HG03558 (cell line): ENCODE results near the gene TOE1.
"Not testable (repeated sequence)": the region's sequence is repeated elsewhere in the genome, so short reads cannot be mapped to it uniquely, and the experiment has no call there.

Experiments used
- ATAC-seq: cut with Tn5 transposase; IDR thresholded peaks from one replicate; pipeline ENCODE4 v1.9.1; 2021; ENCODE audit warnings: moderate number of reproducible peaks; ENCODE audit not compliant: unreplicated experiment; ENCODE audit errors: extremely low read depth

Gene TOE1

DNA sequence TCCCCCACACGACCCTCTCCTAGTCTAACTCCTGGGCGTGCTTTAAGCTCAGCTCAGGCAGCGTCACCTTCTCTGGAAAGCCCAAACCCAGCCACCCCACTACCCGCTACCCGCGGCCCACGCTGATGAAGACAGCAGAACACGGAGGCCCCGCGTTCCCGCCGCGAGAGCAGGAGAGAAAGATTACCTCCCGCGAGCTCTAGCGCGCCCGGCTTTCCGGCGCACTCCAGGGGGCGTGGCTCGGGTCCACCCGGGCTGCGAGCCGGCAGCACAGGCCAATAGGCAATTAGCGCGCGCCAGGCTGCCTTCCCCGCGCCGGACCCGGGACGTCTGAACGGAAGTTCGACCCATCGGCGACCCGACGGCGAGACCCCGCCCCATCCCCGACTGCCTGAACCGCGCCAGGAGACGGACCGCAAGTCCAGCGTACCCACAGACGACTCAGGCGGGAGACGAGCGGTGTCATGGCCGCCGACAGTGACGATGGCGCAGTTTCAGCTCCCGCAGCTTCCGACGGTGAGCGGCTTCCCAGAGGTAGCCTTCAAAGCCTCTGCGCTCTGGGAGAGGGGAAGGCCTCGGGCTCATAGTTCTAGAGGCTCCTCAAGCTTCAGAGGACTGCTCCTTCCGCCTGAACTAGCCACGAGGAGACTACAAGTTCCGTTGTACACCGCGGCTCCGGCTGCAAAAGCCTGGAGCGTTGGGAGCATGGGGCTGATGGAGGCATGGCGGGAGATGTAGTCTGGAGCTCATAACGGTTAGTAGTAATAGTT lies at the start of gene TOE1, which contains the start of gene MUTYH:
Gene TOE1 (plus strand): TSS at position 382 of the 770 bp plus-strand sequence. CDS start 83 bp downstream, at position 465.
Gene MUTYH (minus strand): TSS at position 652 of the 770 bp plus-strand sequence. CDS start 5,935 bp downstream, outside the sequence.
- peak; percentile 40 for ATAC-seq

DNA sequence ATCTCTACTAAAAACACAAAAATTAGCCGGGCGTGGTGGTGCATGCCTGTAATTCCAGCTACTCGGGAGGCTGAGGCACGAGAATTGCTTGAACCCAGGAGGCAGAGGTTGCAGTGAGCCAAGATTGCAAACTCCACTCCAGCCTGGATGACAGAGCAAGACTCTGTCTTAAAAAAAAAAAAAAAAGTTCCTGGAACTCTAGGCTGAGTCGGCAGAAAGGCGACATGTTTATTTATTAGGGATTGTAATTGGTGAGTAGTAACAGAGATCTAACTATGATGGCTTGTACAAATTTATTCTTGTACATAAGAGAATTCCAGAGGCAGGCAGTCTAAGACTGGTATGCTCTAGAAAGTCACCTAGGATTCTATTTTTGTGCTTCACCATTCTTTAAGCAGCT lies 49.0 kb upstream of the TOE1 start:
- ATAC-seq, result not testable (repeated sequence)

DNA sequence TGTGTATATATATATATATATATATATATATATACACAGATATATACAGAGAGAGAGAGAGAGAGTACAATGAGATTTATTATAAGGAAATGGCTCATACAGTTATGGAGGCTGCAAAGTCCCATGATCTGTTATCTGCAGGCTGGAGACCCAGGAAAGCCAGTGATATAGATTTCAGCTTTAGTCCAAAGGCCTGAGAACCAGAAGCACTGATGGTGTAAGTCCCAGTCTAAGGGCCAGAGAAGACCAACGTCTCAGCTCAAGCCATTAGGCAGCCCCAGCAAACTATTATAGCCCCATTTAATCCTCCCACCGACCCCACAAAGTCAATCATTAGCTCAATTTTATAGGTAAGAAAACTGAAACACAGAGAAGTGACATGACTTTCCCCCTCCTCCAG lies 48.3 kb upstream of the TOE1 start:
- ATAC-seq, result no peak

DNA sequence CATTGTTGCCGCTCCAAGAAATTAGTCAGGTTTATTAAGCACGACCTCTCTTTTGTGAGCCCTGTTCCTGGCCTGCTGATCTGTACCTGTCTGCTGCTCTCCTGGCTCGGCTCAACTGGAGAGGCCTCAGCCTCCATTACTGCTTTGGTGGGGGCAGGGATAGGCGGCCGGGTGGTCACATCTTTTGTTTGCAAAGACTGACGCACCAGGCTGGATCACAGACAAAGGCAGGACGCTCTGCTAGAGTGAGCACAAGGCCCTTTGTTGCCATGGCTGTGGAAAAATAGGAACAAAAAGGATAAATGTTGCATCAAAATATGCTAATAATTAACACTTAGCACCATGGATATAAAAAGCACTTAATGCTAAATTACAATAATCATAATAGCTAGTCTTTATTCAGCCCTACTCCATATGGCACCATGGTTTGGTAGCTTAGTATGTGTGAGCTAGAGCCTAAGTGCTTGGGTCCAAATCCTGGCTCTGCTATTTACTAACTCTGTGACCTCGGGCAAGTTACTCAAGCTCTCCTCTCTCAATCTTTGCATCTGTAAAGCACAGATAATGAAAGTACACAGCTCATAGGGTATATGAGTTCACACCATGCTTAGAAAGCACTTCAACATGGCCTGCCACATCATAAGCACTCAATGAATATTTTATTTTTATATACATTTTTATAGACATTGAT lies 42.2 kb upstream of the TOE1 start:
- ATAC-seq, result no peak

DNA sequence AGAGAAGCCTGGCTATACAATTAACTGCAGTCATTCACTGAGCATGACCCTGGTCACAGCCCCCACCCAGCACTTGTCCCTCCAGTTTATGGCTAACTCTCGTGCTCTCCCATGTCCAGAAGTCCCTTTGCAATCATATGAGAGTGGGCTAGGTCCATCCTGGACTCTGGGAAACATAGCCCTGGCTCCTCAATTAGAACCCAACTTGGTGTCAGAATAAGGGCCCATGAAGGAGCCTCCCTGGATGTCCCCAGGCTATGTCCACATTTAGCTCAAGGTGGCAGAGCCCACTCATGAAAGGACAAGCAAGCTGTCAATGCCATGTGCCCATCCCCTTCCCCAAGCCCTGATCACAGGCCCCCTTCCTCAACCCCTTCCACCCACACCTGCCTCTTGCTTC lies 40.7 kb upstream of the TOE1 start:
- no peak for ATAC-seq

DNA sequence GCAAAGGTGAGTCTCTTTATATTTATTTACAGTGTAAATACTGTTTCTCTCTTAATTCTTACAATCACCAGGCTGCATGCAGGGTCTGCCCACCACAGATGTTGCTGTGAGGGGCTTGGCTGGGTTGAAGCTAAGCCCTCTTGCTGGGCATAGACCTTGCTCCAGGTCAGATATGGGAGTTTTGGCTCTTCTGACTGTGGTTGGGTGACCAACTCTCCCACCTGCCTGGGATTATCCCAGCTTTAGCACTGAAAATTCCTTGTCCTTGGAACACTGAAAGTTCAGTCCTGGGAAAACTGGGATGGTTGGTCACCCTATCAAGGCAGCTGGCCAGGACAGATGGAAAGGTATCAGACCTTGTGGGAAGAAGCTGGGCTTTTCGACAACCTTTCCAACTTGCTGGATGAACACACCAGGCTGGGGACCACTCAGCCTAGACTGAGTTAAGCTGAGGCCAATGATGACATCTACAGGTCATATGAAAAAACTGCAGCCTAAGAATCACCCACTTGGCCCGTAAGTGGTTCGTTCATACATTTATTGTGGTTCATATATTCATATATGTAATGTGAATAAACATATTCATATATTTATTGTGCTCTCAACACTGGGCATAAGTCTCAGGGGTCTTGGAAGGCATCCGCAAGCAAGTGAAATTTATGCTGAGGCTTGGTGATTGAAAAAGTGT lies 39.8 kb upstream of the TOE1 start:
- no peak for ATAC-seq

DNA sequence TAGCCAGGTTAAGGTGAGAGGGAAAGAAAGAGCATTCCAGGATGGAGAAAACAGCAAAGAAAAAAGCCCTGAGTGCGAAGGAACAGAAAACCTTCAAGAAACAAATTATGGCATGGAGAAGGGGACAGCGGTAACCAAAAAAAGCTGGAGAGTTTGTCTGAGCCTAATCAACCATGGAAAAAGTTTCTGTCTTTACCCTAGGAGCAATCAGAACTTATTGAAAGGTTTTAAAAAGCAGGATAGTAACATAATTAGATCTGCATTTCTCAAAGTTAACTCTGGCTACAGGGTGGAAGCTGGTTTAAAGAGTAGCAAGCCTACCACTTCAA lies 39.3 kb upstream of the TOE1 start:
- no peak for ATAC-seq

DNA sequence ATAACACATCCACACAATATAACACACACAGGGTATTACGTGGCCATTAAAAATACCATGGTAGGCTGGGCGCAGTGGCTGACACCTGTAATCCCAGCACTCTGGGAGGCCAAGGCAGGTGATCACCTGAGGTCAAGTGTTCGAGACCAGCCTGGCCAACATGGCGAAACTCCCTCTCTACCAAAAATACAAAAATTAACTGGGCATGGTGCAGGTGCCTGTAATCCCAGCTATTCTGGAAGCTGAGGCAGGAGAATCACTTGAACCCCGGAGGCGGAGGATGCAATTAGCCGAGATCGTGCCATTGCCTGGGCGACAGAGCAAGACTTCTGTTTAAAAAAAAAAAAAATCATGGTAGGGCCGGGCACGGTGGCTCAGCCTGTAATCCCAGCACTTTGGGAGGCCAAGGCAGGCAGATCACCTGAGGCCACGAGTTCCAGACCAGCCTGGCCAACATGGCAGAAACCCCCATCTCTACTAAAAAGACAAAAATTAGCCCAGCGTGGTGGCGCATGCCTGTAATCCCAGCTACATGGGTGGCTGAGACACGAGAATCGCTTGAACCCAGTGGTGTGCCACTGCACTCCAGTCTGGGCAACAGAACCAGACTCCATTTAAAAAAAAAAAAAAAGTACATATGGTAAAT lies 37.3 kb upstream of the TOE1 start:
- no peak for ATAC-seq

DNA sequence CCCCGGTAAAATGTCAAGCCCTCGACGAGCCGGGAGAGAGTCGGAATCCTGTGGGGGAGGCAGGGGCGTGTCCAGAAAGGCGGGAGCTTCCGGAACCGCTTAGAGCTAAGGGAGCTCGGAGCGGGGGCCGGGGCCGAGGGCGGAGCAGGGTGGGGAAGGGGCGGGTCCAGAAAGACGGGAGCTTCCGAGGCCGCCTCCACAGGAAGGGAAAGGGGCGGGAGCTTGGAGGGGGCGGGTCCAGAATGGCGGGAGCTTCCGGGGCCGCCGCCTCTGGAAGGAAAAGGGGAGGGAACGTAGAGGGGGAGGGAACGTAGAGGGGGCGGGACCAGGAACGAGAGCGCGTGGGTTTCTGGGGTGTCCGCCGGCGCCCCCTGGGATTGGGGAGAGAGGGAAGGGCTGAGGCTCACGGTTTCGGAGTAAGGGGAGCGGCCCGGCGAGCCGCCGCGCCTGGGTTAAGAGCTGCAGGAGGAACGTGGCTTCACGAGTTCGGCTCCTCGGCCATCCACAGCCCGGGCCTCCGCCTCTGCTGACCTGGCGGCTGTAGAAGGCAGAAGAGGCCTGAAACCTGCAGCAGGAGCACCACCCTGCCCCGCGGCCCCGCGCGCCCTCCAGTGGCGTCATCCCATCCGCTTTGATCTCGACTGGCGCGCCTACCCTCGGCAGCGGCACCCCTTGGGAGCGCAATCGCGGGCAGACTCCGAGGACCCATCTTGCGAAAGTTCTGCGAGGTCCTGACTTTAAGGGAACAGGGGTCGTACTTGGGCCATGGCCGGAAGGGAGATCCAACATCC lies 36.3 kb upstream of the TOE1 start:
- peak; percentile 28 for ATAC-seq

DNA sequence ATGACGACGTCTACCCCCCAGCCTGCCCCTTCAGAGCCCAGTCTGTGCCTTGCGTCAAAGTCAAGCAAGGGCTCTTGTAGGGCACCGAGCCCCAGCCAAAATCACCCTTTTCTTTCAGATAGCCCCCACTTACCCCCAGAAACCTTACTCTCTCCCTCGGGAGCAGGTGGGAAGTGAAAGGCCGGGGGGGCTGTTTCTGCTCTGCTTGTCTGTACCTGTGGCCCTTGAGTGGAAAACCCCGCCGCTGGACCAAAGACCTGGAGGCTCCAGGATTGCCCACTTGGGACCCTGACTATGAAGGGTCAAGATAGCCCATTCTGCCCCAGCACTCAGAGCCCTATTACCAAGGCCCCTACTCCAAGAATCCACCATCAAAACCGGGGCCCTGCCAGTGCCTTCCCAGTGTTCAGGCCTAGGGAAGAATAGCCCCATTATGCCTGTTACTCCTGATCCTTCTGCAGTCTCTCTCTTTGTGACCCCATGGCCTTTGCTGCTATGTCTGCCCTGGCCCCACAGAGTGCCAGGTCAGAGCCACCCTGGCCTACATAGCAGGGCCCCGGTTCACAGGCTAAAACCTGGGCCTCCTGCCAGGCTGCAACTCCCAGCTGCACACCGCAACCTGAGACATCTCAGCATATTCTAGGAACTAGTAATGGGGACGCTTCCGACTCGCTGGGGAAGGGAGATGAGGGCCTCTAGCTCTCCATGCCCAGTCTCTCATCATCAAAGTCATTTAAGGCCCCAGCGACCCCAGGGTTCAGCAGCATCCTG lies 35.5 kb upstream of the TOE1 start:
- ATAC-seq, result no peak

DNA sequence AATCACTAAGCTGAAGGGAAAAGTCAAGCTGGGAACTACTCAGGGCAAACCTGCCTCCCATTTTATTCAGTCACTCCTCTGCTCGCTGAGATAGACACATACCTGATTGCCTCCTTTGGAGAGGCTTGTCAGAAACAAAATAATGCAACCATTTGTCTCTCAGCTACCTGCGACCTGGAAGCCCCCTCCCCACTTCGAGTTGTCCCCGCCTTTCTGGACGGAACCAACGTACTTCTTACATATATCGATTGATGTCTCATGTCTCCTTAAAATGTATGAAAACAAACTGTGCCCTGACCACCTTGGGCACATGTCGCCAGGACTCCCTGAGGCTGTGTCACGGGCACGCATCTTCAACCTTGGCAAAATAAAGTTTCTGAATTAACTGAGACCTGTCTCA lies 34.7 kb upstream of the TOE1 start:
- no peak for ATAC-seq

DNA sequence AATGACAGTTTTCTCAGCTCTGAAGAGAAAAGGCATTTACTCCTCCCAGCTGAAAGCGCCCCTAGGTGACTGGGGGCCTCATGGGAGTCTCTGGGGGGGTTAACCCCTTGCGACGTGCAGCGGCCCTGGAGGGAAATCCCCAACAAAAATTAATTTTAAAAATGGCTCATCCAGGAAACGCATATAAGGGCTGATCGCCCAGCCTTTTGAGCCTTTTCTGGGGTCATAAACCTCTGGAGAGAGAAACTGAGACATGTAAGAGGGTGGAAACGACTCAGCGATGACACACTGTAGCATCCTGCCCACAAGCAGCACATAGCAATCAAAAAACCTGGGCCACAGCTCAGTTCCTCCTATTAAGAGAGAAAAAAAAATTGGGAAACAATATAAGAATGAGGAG lies 33.7 kb upstream of the TOE1 start:
- ATAC-seq, result no peak

DNA sequence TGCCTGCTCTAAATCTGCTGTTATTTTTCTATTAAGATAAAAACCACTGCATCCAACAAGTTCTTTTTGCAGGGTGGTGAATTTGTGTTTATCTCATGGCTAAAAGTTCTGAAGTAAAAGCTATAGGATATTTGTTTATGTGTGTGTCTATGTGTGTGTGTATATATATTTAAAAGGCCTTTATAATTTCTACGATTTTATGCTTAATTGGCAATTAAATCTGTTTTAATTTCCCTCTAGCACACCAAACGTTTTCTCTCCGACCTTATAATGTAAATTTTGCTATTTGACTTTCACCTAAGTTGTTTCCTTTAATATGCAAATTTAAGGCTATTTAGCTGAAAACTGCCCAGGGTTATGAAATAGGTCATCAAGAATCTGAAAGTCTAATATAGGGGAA lies 33.1 kb upstream of the TOE1 start:
- no peak for ATAC-seq

DNA sequence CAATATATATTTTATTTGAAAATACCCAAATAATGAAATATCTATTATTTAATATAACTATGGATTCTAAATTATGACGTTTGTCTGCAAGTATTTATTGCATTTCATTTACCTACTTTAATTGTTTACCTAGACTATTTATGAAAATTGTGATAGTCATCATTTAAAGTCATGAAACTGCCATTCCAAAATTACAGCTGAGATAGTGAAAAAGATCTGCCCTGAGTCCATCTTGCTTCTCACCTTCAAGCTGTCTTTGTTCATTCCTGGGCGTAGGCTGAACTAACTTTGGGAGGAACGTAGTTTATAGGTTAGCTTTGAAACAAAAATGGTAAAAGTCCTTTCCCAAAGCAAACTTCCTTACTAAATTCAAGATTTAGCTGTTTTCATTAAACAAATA lies 25.7 kb upstream of the TOE1 start:
- ATAC-seq, result no peak

DNA sequence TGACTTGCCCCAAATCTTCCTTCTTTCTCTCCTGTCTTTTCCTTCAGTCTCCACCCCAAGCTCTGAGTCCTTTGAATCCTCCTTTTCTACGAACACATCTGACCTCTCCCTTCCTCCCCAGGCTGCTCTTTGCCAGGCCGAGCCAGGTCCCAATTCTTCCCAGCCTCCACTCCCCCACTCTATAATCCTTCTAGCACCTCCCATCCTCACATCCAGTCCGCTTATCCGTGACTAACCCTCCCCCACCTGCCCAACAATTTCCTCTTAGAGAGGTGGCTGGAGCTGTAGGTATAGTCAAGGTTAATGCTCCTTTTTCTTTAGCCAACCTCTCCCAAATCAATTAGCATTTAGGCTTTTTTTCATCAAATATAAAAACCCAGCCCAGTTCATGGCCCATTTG lies 22.8 kb upstream of the TOE1 start:
- ATAC-seq, result no peak

DNA sequence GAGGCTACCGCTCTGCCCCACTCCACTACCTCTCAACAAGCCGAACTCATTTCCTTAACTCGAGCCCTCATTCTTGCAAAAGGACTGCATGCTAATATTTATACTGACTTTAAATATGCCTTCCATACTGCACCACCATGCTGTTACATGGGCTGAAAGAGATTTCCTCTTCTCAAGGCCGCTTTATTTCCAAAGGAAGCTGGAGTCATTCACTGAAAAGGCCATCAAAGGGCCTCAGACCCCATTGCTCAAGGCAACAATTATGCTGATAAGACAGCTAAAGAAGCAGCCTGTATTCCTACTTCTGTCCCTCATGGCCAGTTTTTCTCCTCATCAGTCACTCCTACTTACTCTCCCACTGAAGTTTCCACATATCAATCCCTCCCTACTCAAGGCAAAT lies 20.2 kb upstream of the TOE1 start:
- no peak for ATAC-seq

DNA sequence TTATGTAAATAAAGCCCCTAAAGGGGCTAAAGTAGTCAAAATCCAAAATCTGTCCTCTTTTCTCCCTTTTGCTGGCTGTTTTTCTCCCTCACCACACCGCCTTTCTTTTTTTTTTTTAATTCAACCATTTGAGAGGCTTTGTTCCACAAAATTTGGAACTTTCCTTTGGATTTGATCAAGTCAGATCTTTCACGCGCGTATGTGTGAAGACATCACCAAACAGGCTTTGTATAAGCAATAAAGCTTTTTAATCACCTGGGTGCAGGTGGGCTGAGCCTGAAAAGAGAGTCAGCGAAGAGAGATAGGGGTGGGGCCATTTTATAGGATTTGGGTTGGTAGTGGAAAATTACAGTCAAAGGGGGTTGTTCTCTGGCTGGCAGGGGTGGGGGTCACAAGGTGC lies 18.5 kb upstream of the TOE1 start:
- ATAC-seq, result no peak

DNA sequence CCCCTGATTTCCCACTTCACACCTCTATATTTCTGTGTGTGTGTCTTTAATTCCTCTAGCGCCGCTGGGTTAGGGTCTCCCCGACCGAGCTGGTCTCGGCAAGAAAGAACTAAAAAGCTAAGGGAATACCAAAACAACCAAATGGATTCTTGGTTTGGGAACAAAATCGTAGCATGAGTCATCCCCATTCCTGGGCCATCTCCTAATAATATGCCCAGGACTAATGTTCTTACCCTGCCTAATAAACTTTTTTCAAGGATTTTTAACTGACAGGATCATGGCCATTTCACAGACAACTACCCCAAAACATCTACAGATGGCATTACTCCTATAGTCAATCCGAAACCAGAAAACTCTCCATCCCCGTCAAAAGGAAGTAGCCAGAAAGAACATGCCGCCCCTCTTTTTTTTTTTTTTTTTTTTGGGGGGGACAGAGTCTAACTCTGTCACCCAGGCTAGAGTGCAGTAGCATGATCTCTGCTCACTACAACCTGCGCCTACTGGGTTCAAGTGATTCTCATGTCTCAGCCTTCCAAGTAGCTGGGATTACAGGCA lies 17.4 kb upstream of the TOE1 start:
- ATAC-seq, result no peak

DNA sequence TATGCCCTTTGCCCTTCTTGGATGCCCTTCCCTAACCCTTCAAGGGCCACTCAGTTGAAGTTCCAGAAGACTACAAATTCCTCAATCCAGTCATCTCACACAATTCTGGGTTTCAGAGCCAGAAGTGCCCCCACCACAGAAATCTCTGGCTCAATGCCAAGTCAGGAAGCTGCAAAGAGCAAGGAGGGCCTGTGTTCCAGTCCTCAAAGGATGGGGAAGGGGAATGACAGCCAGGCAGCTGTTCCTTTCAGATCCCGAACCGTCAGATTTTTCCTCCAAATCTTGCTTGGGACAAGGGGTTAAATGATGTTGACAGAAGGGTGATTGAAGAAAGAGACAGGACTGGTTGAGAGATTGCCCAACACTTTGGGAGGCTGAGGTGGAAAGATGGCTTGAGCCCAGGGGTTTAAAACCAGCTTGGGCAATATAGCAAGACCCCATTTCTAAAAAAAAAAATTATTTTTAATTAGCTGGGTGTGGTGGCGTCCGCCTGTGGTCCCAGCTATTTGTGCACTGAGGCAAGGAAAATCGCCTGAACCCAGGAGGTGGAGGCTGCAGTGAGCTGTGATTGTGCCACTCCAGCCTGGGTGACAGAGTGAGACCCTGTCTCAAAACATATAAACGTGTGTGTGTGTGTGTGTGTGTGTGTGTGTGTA lies 14.0 kb upstream of the TOE1 start:
- no peak for ATAC-seq
